Activated CD4-positive, alpha-beta T cell treated with anti-CD3 and anti-CD28 coated beads, Interleukin-2, amount 50 U/mL, for 1 hour (primary cell): ENCODE data around the gene ZNF133.
"Not testable (repeated sequence)": the region's sequence is repeated elsewhere in the genome, so short reads cannot be mapped to it uniquely, and the experiment has no call there.

Experiments
- DNase-seq: peaks from one replicate; pipeline ENCODE4 v3.0.0-alpha.2; 2020

ZNF133 gene

GRCh38 chr20:18287546-18287914 lies 797 bp upstream of the ZNF133 start:
- DNase-seq: no peak

DNA sequence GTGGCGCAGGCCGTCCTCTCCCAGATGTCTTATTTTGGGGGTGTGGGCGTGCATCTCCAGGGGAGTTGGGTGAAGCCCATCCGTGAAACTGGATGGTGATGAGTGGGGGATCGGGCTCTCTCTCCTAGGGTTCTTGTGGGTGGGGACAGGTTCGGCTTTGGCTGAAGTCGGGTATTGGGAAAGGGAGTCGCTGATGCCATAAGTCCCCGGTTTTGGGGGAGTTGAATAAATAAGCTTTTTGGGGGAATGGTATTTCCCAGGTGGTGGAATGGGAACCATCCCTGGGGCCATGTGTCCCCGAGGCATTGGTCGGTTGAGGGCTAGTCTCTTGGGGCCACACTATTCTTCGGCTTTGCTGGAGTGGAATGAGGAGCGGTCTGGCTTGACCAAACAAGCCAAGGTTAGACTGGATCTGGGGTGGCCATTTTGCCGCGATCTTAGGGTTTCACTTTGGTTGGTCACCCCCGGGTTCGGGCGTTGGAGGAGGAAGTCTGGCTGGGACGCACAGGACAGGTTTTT lies 481 bp downstream of the ZNF133 start:
- DNase-seq: no peak

GRCh38 chr20:18289306-18289705 lies 979 bp downstream of the ZNF133 start:
- DNase-seq: no peak

GRCh38 chr20:18299364-18299763 lies 11.0 kb downstream of the ZNF133 start:
- no peak for DNase-seq

GRCh38 chr20:18304618-18305017 lies 16.3 kb downstream of the ZNF133 start:
- DNase-seq: no peak

GRCh38 chr20:18307301-18307700 lies 19.0 kb downstream of the ZNF133 start:
- DNase-seq: no peak

- DNase-seq: no peak
These were observed 21.7 kb downstream of the ZNF133 start for GRCh38 chr20:18310051-18310450.

- no peak for DNase-seq
These were observed 22.3 kb downstream of the ZNF133 start for GRCh38 chr20:18310592-18310991.

GRCh38 chr20:18312723-18313122 lies 24.4 kb downstream of the ZNF133 start:
- DNase-seq: no peak

DNA sequence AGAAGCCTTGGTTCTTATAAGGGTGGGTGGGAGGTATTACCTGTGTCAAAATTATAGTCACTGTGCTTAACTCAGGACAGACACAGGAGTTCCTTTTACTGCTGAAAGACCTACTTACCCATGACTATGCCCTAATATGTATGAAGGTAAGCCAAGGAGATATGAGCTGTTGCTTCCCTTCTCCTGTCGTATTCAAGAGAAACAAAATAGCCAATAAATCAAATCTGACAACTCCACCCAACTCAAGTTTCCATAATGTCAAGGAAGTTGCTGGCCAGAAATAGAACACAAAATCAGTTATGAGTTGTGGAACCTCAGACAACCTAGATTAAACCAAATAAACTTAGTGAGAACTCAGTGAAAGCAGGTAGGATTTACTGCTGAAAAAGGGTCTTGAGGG lies 25.1 kb downstream of the ZNF133 start:
- no peak for DNase-seq

DNA sequence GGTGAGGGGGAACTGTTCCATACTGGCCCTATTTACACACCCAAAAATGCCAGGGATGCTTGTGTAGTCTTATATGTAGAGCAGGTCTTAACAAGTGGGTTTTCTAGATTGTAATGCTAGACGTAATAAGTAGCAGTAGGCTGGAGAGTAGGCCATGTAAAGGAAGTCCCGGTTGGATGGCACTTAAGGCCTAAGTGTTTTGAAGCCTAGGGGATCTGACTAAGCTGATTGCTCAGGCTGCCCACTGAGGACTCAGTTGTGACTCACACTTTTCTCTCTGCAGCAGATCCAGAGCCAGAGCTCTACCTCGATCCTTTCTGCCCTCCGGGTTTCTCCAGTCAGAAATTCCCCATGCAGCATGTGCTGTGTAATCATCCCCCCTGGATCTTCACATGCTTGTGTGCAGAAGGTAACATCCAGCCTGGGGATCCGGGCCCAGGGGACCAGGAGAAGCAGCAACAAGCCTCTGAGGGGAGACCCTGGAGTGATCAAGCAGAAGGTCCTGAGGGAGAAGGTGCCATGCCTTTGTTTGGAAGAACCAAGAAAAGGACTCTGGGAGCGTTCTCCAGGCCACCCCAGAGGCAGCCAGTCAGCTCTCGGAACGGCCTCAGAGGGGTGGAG lies 26.6 kb downstream of the ZNF133 start:
- DNase-seq: no peak

DNA sequence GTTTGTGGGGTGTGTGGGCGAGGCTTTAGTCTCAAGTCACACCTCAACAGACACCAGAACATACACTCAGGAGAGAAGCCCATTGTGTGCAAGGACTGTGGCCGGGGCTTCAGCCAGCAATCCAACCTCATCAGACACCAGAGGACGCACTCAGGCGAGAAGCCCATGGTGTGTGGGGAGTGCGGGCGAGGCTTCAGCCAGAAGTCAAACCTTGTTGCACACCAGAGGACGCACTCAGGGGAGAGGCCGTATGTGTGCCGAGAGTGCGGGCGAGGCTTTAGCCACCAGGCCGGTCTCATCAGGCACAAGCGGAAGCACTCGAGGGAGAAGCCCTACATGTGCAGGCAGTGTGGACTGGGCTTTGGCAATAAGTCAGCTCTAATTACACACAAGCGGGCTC lies 27.8 kb downstream of the ZNF133 start:
- no peak for DNase-seq

GRCh38 chr20:18321316-18321715 lies 33.0 kb downstream of the ZNF133 start:
- no peak for DNase-seq

DNA sequence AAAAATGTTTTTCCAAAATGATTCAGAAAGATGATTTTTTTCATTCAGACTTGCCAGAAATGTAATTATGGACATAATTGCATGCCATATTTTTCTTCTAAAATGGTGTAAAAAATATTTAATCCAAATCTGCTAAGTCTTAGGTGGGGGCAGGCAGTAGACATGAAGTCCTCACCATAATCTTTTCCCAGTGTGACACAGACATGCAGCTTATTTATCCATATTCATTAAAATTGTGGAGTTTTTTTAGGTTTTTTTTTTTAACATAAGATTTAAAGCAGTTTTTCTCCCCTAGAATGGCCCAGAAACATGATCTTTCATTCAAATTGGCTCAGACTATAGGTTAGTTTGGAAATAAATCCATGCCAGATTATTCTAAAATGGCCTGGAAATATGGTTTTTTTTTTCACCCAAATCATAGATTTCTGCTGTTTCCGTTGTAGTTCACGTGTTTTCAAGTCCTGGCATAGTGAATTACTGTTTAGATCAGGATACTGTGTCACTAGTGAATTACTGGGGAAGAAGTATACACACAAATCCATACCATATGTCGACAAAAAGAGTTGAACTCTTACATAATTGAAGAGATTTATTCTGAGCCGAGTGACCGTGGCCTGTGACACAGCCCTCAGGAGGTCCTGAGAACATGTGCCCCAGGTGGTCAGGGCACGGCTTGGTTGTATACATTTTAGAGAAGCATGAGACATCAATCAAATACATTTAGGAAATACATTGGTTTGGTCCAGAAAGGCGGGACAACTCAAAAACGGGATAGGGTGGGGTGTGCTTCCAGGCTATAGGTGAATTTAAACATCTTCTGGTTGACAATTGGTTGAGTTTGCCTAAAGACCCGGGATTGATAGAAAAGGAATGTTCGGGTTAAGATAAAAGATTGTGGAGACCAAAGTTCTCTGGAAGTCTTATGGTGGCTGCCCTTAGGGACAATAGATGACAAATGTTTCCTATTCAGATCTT lies 33.9 kb downstream of the ZNF133 start:
- no peak for DNase-seq

GRCh38 chr20:18323705-18324104 lies 35.4 kb downstream of the ZNF133 start:
- no peak for DNase-seq

DNA sequence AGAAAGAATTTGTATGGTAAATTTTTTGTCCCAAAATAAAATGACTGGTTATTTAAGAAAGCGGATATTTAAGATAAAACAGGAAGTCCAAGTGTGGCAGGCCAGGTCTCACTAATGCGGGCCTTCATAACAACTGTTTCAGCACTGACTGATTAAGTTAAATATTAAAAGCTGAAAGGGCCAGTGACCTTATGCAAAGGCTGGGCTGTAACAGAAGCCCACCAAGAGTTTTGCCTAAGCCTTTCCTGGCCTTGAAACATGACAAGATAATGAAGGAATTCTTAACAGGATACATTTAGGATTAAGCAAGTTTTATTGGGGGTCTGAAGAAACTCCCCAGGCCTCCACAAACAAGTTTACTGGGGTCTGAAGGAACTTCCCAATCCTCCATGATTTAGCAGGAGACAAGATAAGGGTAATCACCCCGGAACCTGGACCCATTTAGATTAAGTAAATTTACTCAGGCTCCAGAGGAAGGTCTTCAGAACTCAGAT lies 36.3 kb downstream of the ZNF133 start:
- DNase-seq: no peak

DNA sequence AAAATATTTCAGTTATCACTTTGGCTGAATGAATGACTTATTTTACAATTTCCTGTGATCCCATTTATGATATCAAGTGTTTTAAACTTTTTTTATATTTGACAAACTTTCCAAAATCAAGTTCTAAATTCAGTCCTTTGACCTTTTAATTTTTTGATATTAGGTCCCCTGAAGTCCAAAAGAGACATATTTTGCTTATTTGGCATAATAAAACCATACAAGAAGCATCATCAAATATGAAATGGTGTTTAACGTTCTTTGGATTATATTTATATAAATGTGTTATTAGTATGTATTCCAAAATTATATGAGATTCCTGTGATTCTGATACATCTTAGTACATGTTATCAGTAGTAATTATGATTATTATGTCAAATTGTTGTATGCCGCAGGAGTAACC lies 38.7 kb downstream of the ZNF133 start:
- no peak for DNase-seq

DNA sequence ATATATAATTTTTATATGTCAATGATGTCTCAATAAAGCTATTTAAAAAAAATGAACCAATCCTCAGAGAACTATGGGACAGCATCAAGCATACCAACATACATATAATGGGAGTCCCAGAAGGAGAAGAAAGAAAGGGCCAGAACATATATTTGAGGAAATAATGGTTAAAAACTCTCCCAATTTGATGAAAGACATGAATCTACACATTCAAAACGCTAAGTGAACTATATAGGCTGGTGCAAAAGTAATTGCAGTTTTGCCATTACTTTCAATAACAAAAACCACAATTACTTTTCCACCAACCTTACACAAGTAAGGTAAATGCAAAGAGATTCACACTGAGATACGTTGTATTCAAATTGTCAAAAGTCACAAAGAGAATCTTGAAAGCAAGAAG lies 43.4 kb downstream of the ZNF133 start:
- DNase-seq: no peak

DNA sequence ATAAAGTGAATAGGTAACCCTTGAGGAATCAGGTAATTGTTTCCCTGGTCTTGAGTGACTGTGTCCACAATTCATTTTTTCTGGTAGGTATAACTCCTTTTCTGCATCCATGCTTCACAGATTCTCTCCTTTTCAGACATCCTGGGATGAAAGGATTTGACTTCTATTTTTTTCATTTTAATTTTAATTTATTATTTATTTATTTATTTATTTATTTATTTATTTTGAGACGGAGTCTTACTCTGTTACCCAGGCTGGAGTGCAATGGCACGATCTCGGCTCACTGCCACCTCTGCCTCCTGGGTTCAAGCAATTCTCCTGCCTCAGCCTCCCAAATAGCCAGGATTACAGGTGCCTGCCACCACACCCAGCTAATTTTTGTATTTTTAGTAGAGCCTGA lies 61.4 kb downstream of the ZNF133 start:
- not testable (repeated sequence) for DNase-seq

DNA sequence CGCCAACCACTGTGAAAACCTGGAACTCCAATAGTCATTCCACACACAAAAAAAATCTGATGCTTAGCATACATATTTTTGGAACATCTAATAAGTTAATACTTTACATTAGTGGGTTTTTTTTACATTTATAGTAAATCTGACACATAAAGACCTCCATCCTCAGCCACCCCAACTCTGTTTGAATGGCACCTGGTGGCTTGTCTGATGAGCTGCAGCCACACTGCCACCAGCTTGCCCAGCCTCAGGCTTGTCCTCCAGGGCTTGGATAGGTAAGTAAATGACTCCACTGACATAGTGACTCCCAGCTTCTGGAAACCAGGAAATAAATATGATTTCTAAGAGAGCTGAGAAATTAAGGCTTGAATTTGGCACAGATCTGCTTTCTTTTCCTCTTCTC lies 71.5 kb downstream of the ZNF133 start:
- DNase-seq: no peak

GRCh38 chr20:18360635-18361034 lies 72.3 kb downstream of the ZNF133 start:
- DNase-seq: no peak

- no peak for DNase-seq
These were observed 73.4 kb downstream of the ZNF133 start for GRCh38 chr20:18361678-18362077.

- DNase-seq: no peak
These were observed 74.6 kb downstream of the ZNF133 start for GRCh38 chr20:18362916-18363315.

DNA sequence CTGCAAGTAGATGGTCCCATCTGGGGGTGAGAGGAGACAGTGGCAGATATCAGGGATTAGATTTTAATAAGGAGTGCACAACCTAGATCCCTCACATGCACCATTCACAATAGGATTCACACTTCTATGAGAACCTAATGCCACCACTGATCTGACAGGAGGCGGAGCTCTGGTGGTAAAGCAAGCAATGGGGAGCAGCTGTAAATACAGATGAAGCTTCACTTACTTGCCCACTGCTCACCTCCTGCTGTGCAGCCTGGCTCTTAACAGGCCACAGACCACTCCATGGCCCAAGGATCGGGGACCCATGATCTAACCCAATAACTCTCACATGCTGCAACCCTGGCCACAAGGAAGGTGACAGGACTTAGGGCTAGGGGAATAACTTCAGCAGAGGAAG lies 75.4 kb downstream of the ZNF133 start:
- DNase-seq: no peak
